K562 (cell line): ENCODE data around the gene CSNK1D. TPM values are rescaled to one million over a fixed set of nuclear protein-coding genes. Genes with fewer than 3 reads are reported as not detected.

Experiments used
- ARID4B ChIP-seq: sonication (generic); formaldehyde crosslinking; IDR thresholded peaks from 2 replicates; pipeline ENCODE4 v1.8.0; 2022; ENCODE audit warnings: mild to moderate bottlenecking, missing genetic modification reagents
- CC2D1A ChIP-seq: fragments of 450-650 bp; IDR thresholded peaks from 2 replicates; pipeline ENCODE4 v1.6.1; 2017; ENCODE audit warnings: mild to moderate bottlenecking
- COPS2 ChIP-seq: fragments of 450-650 bp; conservative IDR thresholded peaks from 2 replicates; pipeline ENCODE4 v1.6.1; 2016; ENCODE audit warnings: mild to moderate bottlenecking, moderate library complexity
- ELF1 ChIP-seq: fragments of 200-800 bp; sonication (Bioruptor generic); IDR thresholded peaks from 2 replicates; pipeline ENCODE4 v1.6.1; 2016; ENCODE audit warnings: missing genetic modification characterization, missing compliant biosample characterization
- ETV5 ChIP-seq: sonication (generic); formaldehyde crosslinking; IDR thresholded peaks from 2 replicates; pipeline ENCODE4 v1.4.0; 2020; ENCODE audit warnings: low read depth, mild to moderate bottlenecking, missing genetic modification reagents
- HMG20B ChIP-seq: fragments of 250-450 bp; sonication (Bioruptor Pico); IDR thresholded peaks from 2 replicates; pipeline ENCODE4 v1.5.0; 2021; ENCODE audit warnings: mild to moderate bottlenecking
- JUND ChIP-seq, 2 experiments: IDR thresholded peaks; 2 replicates in 1 of 2; 3 replicates in 1 of 2; pipeline ENCODE4 v1.6.1; 2011; ENCODE audit warnings: borderline replicate concordance in 2 of 2, low read depth in 2 of 2, low read length in 2 of 2, improper control_type of control experiment in 1 of 2, missing biosample characterization in 1 of 2, missing genetic modification characterization in 1 of 2, missing genetic modification reagents in 1 of 2
- MTA1 ChIP-seq: fragments of 450-650 bp; IDR thresholded peaks from 2 replicates; pipeline ENCODE4 v1.6.1; 2017; ENCODE audit warnings: borderline replicate concordance
- POLR2B ChIP-seq: fragments of 450-650 bp; IDR thresholded peaks from 2 replicates; pipeline ENCODE4 v1.6.1; 2018; ENCODE audit warnings: low read depth; ENCODE audit not compliant: partially characterized antibody
- SMAD2 ChIP-seq: fragments of 150-350 bp; IDR thresholded peaks from 2 replicates; pipeline ENCODE4 v1.6.1; 2014; ENCODE audit warnings: low read depth, mild to moderate bottlenecking, low read length
- XRCC3 ChIP-seq: fragments of 450-650 bp; IDR thresholded peaks from 2 replicates; pipeline ENCODE4 v1.6.1; 2017; ENCODE audit warnings: mild to moderate bottlenecking, moderate library complexity
- XRCC5 ChIP-seq: fragments of 200-400 bp; formaldehyde crosslinking; IDR thresholded peaks from 2 replicates; pipeline ENCODE4 v1.6.1; 2017; ENCODE audit warnings: low read depth, mild to moderate bottlenecking, low read length
- ZNF3 ChIP-seq: fragments of 250-450 bp; sonication (Bioruptor Pico); IDR thresholded peaks from 2 replicates; pipeline ENCODE4 v1.5.0; 2021; ENCODE audit warnings: mild to moderate bottlenecking, moderate library complexity
- ZSCAN29 ChIP-seq: fragments of 450-650 bp; IDR thresholded peaks from 2 replicates; pipeline ENCODE4 v1.6.1; 2017
- polyA plus RNA-seq, 8 experiments: library from polyadenylated mRNA; depleted of rRNA in 4 of 8; stranded (reverse) in 5 of 8; unstranded in 3 of 8; fragments of >200 nt; fragmentation: Nextera tagmentation in 2 of 8; fragmentation: Illumina TruSeq in 1 of 8; extraction: Ambion mirVana in 2 of 8; extraction: Trizol in 1 of 8; gene quantifications; 2 replicates each; pipeline versions ENCODE4 v1.2.1 to v1.2.3, GENCODE V29; 2011 to 2014; ENCODE audit warnings: inconsistent platforms in 1 of 8, missing spikeins in 1 of 8
- total RNA-seq, 7 experiments: library from RNA; depleted of rRNA in 6 of 7; stranded (reverse); fragments of >200 nt in 6 of 7; fragmentation: Illumina TruSeq in 2 of 7; extraction: Trizol in 2 of 7; gene quantifications; 2 replicates each; pipeline versions ENCODE4 v1.2.1 to v1.2.3, GENCODE V29; 2011 to 2021; ENCODE audit warnings: low replicate concordance in 1 of 7
- TF ChIP-seq, protein P1 (sequence below), 2 experiments: fragments of 450-650 bp in 1 of 2; sonication (generic) in 1 of 2; formaldehyde crosslinking in 1 of 2; IDR thresholded peaks in 1 of 2; conservative IDR thresholded peaks in 1 of 2; 2 replicates each; pipeline versions ENCODE4 v1.6.1 to v1.8.1; 2016 to 2023; ENCODE audit warnings: mild to moderate bottlenecking in 2 of 2, moderate library complexity in 2 of 2, inconsistent platforms in 1 of 2, missing genetic modification reagents in 1 of 2
- TF ChIP-seq, protein P2 (sequence below): fragments of 250-450 bp; sonication (Bioruptor Pico); IDR thresholded peaks from 2 replicates; pipeline ENCODE4 v1.5.0; 2021

CSNK1D gene
- total and polyA plus RNA-seq, 9 of the 15 experiments (the other 6 are each of a cell fraction or from before 2014, with no cell fraction given): 6.5 to 133 (median 41.3) TPM

DNA sequence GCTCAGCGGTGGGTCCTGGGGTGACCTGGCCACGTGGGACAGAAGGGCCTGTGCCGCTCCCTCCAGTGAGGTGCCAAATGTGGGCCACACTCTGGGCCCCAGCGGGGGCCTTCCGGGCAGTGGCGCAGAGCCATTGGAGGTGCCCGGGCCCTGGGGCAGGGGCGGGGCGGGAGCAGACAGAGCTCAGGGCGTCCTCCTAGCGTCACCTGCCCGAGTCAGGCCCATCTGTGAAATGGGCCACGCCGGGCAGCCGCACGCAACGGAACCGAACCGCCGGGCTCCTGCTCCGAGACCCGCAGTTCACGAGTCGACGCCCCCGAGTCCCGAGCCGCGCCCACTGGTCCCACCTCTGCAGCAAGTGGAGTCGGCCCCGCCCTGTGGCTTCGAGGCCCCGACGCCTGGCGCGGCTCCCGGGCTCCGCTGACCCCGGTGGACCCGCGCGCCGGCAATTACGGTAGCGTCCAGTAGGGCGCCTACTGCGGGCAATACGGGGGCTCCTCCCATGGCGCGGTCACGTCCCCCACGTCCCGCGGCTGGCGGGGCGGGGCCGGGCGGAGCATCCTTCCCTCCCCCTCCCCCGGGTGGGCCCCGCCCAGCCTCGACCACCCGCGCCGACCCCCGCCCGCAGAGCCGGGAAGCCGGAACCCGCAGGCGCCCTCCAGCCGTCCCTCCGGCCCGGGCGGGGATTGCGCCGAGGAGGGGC, 42.7 kb downstream of the CSNK1D start (continued):
- 0 out of 2 replicates have a peak, but pooled peaks have one; percentile 41 for TF ChIP-seq ETV5 (CRISPR knock-in tag)
- no peak for TF ChIP-seq SMAD2
- no peak for TF ChIP-seq ZNF3
- TF ChIP-seq, protein P1, sequence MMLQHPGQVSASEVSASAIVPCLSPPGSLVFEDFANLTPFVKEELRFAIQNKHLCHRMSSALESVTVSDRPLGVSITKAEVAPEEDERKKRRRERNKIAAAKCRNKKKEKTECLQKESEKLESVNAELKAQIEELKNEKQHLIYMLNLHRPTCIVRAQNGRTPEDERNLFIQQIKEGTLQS (IDR thresholded peaks at IDR 0.05): no peak
- TF ChIP-seq, protein P1 (CRISPR knock-in tag; conservative IDR thresholded peaks at IDR 0.05): peak; percentile 71
- TF ChIP-seq ARID4B (CRISPR knock-in tag): 0 out of 2 replicates have a peak, but pooled peaks have one; percentile 13
- TF ChIP-seq HMG20B (CRISPR knock-in tag): no peak
- no peak for TF ChIP-seq MTA1
- TF ChIP-seq ELF1 (tag): no peak
- no peak for TF ChIP-seq COPS2
- no peak for TF ChIP-seq POLR2B
- TF ChIP-seq JUND (IDR thresholded peaks at IDR 0.05; ENCODE audit: borderline replicate concordance, low read depth, low read length): peak; percentile 46; the same call in 1 of the 2 replicates
- TF ChIP-seq JUND (tag; IDR thresholded peaks at IDR 0.05; ENCODE audit: borderline replicate concordance, low read depth, low read length): no peak; the same call in 2 of the 3 replicates
- no peak for TF ChIP-seq XRCC3
- no peak for TF ChIP-seq CC2D1A
- TF ChIP-seq ZSCAN29: no peak
- TF ChIP-seq, protein P2, sequence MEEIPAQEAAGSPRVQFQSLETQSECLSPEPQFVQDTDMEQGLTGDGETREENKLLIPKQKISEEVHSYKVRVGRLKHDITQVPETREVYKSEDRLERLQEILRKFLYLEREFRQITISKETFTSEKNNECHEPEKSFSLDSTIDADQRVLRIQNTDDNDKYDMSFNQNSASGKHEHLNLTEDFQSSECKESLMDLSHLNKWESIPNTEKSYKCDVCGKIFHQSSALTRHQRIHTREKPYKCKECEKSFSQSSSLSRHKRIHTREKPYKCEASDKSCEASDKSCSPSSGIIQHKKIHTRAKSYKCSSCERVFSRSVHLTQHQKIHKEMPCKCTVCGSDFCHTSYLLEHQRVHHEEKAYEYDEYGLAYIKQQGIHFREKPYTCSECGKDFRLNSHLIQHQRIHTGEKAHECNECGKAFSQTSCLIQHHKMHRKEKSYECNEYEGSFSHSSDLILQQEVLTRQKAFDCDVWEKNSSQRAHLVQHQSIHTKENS (CRISPR knock-in tag): no peak
- no peak for TF ChIP-seq XRCC5
